Endothelial cell (in vitro differentiated cells): ENCODE measurements around the gene MCRS1. TPM values are rescaled to one million over a fixed set of nuclear protein-coding genes. Genes with fewer than 3 reads are reported as not detected.

Experiments used
- DNase-seq: peaks from one replicate; pipeline ENCODE4 v3.0.0; 2021; ENCODE audit warnings: low spot score
- H3K27ac Mint-ChIP-seq: one replicate; pipeline ENCODE4 v1.8.0; 2021; ENCODE audit warnings: mixed read lengths, inconsistent platforms; ENCODE audit not compliant: unreplicated experiment
- H3K27me3 Mint-ChIP-seq: one replicate; pipeline ENCODE4 v1.8.0; 2021; ENCODE audit warnings: mild to moderate bottlenecking, moderate library complexity, mixed read lengths, inconsistent platforms; ENCODE audit not compliant: unreplicated experiment
- H3K36me3 Mint-ChIP-seq: one replicate; pipeline ENCODE4 v1.8.0; 2021; ENCODE audit warnings: mild to moderate bottlenecking, low read depth, mixed read lengths, inconsistent platforms; ENCODE audit not compliant: unreplicated experiment
- H3K4me1 Mint-ChIP-seq: one replicate; pipeline ENCODE4 v1.8.0; 2021; ENCODE audit warnings: mild to moderate bottlenecking, mixed read lengths, inconsistent platforms; ENCODE audit not compliant: unreplicated experiment
- H3K4me3 Mint-ChIP-seq: one replicate; pipeline ENCODE4 v1.8.0; 2021; ENCODE audit warnings: mild to moderate bottlenecking, mixed read lengths, inconsistent platforms; ENCODE audit not compliant: unreplicated experiment
- H3K9me3 Mint-ChIP-seq: one replicate; pipeline ENCODE4 v1.8.0; 2021; ENCODE audit warnings: mixed read lengths, inconsistent platforms; ENCODE audit not compliant: unreplicated experiment
- CTCF ChIP-seq: fragments of 200-600 bp; sonication (generic); IDR thresholded peaks from one replicate; pipeline ENCODE4 v1.5.0; 2021; ENCODE audit warnings: antibody characterized with exemption; ENCODE audit not compliant: unreplicated experiment
- total RNA-seq: library from RNA; stranded (reverse); fragmentation: NEBNext Ultra II Directional; extraction: Animal tissue kit (Norgen Biotek cat#: 25700); gene quantifications from one replicate; pipeline ENCODE4 v1.2.1, GENCODE V29; 2021; ENCODE audit not compliant: unreplicated experiment

MCRS1 gene
- total RNA-seq, 1 donor from 2014 or later = 60.8 TPM

- Mint-ChIP-seq H3K27me3 (peaks cover 12% of the 10 kb centered on the region), H3K4me1 (peaks cover 8% of the 10 kb centered on the region), H3K36me3 (no peaks in the 10 kb centered on the region), H3K4me3 (no peak overlapping the region), H3K27ac (no peak overlapping the region), H3K9me3 (no peaks in the 10 kb centered on the region)
- no peak for DNase-seq
- no peak for TF ChIP-seq CTCF
These were observed 34.6 kb downstream of the MCRS1 start for GRCh38 chr12:49533331-49533730.

- Mint-ChIP-seq H3K9me3 (no peaks in the 10 kb centered on the region), H3K36me3 (peaks cover 7% of the 10 kb centered on the region)
- DNase-seq = no peak
These were observed 36.2 kb downstream of the MCRS1 start for GRCh38 chr12:49531745-49532144.

GRCh38 chr12:49529414-49529813, 38.5 kb downstream of the MCRS1 start:
- H3K9me3 Mint-ChIP-seq = no peaks in the 10 kb centered on the region

More at GRCh38 chr12:49531745-49532144, 36.2 kb downstream of the MCRS1 start:
- Mint-ChIP-seq H3K27ac (no peak overlapping the region), H3K4me1 (peaks cover 4% of the 10 kb centered on the region), H3K4me3 (no peak overlapping the region), H3K27me3 (peaks cover 5% of the 10 kb centered on the region)
- no peak for TF ChIP-seq CTCF

GRCh38 chr12:49527361-49528130, 40.4 kb downstream of the MCRS1 start:
- TF ChIP-seq CTCF = no peak
- Mint-ChIP-seq H3K27ac (no peak overlapping the region), H3K36me3 (peaks cover 23% of the 10 kb centered on the region), H3K9me3 (no peaks in the 10 kb centered on the region), H3K4me1 (peaks cover 4% of the 10 kb centered on the region), H3K4me3 (no peak overlapping the region), H3K27me3 (no peaks in the 10 kb centered on the region)
- no peak for DNase-seq

More at GRCh38 chr12:49529414-49529813, 38.5 kb downstream of the MCRS1 start:
- H3K36me3 Mint-ChIP-seq = peaks cover 19% of the 10 kb centered on the region
- no peak for DNase-seq
- H3K4me3 Mint-ChIP-seq = no peak overlapping the region
- H3K27ac Mint-ChIP-seq = no peak overlapping the region
- no peak for TF ChIP-seq CTCF
- peaks cover 4% of the 10 kb centered on the region for H3K4me1 Mint-ChIP-seq
- no peaks in the 10 kb centered on the region for H3K27me3 Mint-ChIP-seq

- Mint-ChIP-seq H3K9me3 (no peaks in the 10 kb centered on the region), H3K4me3 (no peak overlapping the region), H3K36me3 (peaks cover 35% of the 10 kb centered on the region), H3K27ac (no peak overlapping the region), H3K27me3 (no peaks in the 10 kb centered on the region), H3K4me1 (peaks cover 4% of the 10 kb centered on the region)
- TF ChIP-seq CTCF = no peak
- no peak for DNase-seq
These were observed 42.0 kb downstream of the MCRS1 start for GRCh38 chr12:49525942-49526341.
